DLD1 (cell line): Measurements from ENCODE around the gene APEX1.

Experiments used
- in situ Hi-C: cut with HindIII; loops from 2 replicates; pipeline ENCODE4 v1.10.0; 2017; ENCODE audit warnings: low sequenced_read_pairs

Gene APEX1

GRCh38 chr14:20454516-20455354 lies at the start of gene APEX1, which contains the start of gene OSGEP:
Gene APEX1 (plus strand): TSS chr14:20455226. CDS start chr14:20455646, 420 bp downstream.
Gene OSGEP (minus strand): TSS chr14:20454812. CDS start chr14:20454683, 129 bp downstream.
- in situ Hi-C loops = no loop called here

GRCh38 chr14:20409226-20409625 lies 45.8 kb upstream of the APEX1 start:
- in situ Hi-C loops = no loop called here

- in situ Hi-C loops = no loop called here
Observed at GRCh38 chr14:20412411-20412810, 42.6 kb upstream of the APEX1 start.

GRCh38 chr14:20412876-20413743 lies 41.9 kb upstream of the APEX1 start, which contains the start of gene TEP1:
Gene TEP1 (minus strand): TSS chr14:20413501. CDS start chr14:20408439, 5,062 bp downstream.
- in situ Hi-C loops = no loop called here

GRCh38 chr14:20413744-20414082 lies 41.3 kb upstream of the APEX1 start:
- in situ Hi-C loops = no loop called here

- in situ Hi-C loops = no loop called here
Observed at GRCh38 chr14:20415782-20416206, 39.2 kb upstream of the APEX1 start.

GRCh38 chr14:20416223-20416622 lies 38.8 kb upstream of the APEX1 start:
- in situ Hi-C loops = no loop called here

GRCh38 chr14:20417250-20418186 lies 37.5 kb upstream of the APEX1 start:
- in situ Hi-C loops = no loop called here

GRCh38 chr14:20418501-20418909 lies 36.5 kb upstream of the APEX1 start:
- in situ Hi-C loops = no loop called here

GRCh38 chr14:20419419-20419818 lies 35.6 kb upstream of the APEX1 start:
- in situ Hi-C loops = no loop called here

GRCh38 chr14:20421267-20421666 lies 33.8 kb upstream of the APEX1 start:
- in situ Hi-C loops = loop anchor here (10.0 kb wide), 1 partner anchor 54 kb away; no protein-coding TSS in a partner anchor

GRCh38 chr14:20422886-20423285 lies 32.1 kb upstream of the APEX1 start:
- in situ Hi-C loops = loop anchor here (10.0 kb wide), 1 partner anchor 52 kb away; no protein-coding TSS in a partner anchor

- in situ Hi-C loops = loop anchor here (10.0 kb wide), 1 partner anchor 50 kb away; no protein-coding TSS in a partner anchor
Observed at GRCh38 chr14:20424851-20425250, 30.2 kb upstream of the APEX1 start.

- in situ Hi-C loops = loop anchor here (10.0 kb wide), 1 partner anchor 47 kb away; no protein-coding TSS in a partner anchor
Observed at GRCh38 chr14:20427231-20428009, 27.6 kb upstream of the APEX1 start.

- in situ Hi-C loops = loop anchor here (10.0 kb wide), 1 partner anchor 47 kb away; no protein-coding TSS in a partner anchor
Observed at GRCh38 chr14:20428010-20428365, 27.0 kb upstream of the APEX1 start.

- in situ Hi-C loops = loop anchor here (10.0 kb wide), 1 partner anchor 46 kb away; no protein-coding TSS in a partner anchor
Observed at GRCh38 chr14:20428802-20429201, 26.2 kb upstream of the APEX1 start.

- in situ Hi-C loops = loop anchor here (10.0 kb wide), 1 partner anchor 45 kb away; no protein-coding TSS in a partner anchor
Observed at GRCh38 chr14:20429801-20430669, 25.0 kb upstream of the APEX1 start.
